ENCODE measurements around the gene DAP3. TPM values are rescaled to one million over a fixed set of nuclear protein-coding genes. Genes with fewer than 3 reads are reported as not detected.
"Not testable (repeated sequence)": the region's sequence is repeated elsewhere in the genome, so short reads cannot be mapped to it uniquely, and the experiment has no call there.

The DAP3 gene
- 100 to 1,000 TPM; 120 to 135 TPM for total RNA-seq

DNA sequence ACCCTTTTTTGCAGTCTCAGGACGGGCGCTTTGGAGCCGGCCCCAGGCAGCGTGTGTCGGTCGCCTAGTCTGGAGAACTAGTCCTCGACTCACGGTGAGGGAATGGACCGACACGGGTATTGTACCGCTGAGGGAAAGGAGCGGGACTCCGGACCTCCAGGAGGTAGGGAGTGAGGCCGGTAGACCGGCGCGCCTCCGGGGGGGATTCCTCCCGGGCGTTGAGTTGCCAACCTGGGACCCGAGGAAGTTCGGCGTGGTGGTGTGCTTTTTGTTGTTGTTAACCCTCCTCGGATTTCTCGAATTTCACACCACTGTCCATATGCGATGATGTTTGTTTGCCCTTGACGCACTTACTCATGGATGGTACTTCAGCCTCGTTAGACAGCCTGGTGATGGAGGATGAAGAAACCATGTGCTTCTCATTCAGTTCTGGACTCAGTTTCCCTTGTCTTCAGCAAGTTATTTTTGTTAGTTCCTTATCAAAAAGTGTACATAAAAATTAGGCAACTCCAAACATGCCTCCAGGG lies at the start of gene DAP3:
TSS of gene DAP3 (plus strand) at position 11 of the 527 bp plus-strand sequence. CDS start 20,689 bp downstream, outside the sequence.
- DNase-seq; H3K27me3 Mint-ChIP-seq (ENCODE audit: low read depth); POLR2A ChIA-PET; H3K9me3 Mint-ChIP-seq (ENCODE audit: insufficient read depth); ATAC-seq; CTCF ChIA-PET: not testable (repeated sequence)
- peak within 1 kb of the TSS; percentile 97 for H3K4me3 Mint-ChIP-seq
- H3K27ac Mint-ChIP-seq, result peak within 1 kb of the TSS; percentile 98
- H3K4me1 Mint-ChIP-seq (ENCODE audit: low read depth), result peaks cover 58% of the 10 kb centered on the region
- H3K36me3 Mint-ChIP-seq (ENCODE audit: low read depth), result peaks cover 56% of the 10 kb centered on the region

DNA sequence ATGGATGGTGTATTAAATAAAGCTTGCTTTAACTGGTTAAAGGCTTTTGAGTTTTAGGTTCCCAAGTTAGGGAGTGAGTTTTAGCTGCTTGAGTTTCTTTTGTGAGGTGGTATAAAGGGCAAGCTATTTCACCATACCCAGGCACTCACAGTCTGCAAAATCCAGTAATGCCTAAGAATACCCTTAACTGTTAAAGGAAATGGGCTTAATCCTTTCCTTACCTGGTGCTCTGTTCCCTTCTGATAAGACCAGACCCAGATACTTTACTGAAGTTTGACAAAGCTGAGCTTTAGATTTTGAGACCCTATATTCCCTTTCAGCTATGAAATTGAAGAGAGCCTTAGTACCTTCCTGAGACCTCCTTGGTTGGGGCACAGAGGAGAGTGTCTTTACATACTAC lies 48.5 kb upstream of the DAP3 start:
- peaks cover 2% of the 10 kb centered on the region for H3K27me3 Mint-ChIP-seq (ENCODE audit: low read depth)
- ChIA-PET CTCF (interaction anchor here (0.8 kb wide), 2 partner anchors 31 to 390 kb away, joined by 3 read pairs; partner anchors contain the start of gene MSTO1), POLR2A (no interaction called here)
- DNase-seq (no peak), ATAC-seq (no peak)
- no peak overlapping the region for H3K27ac Mint-ChIP-seq
- H3K4me3 Mint-ChIP-seq, result no peak overlapping the region
- H3K36me3 Mint-ChIP-seq (ENCODE audit: low read depth), result peaks cover 22% of the 10 kb centered on the region
- H3K9me3 Mint-ChIP-seq (ENCODE audit: insufficient read depth), result peaks cover 25% of the 10 kb centered on the region
- H3K4me1 Mint-ChIP-seq (ENCODE audit: low read depth), result peaks cover 22% of the 10 kb centered on the region

DNA sequence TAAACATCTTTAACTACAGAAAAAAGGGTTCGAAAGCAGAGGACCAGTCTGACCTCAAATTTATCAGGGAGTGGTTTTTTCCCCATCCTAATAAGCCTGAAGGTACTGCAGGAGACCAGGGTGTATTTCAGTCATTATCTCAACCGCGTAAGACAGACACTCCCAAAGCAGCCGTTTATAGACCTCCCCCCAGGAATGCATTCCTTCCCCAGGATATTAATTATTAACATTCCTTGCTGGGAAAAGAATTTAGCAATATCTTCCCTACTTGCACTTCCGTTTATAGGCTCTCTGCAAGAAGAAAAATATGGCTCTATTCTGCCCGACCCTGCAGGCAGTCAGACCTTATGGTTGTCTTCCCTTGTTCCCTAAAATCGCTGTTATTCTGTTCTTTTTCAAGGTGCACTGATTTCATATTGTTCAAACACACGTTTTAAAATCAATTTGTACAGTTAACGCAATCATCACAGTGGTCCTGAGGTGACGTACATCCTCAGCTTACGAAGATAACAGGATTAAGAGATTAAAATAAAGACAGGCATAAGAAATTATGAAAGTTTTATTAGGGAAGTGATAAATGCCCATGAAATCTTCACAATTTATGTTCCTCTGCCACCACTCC lies 46.2 kb upstream of the DAP3 start:
- CTCF ChIA-PET; H3K4me3 Mint-ChIP-seq; H3K27ac Mint-ChIP-seq; H3K27me3 Mint-ChIP-seq (ENCODE audit: low read depth); DNase-seq; H3K4me1 Mint-ChIP-seq (ENCODE audit: low read depth); ATAC-seq; POLR2A ChIA-PET: not testable (repeated sequence)
- Mint-ChIP-seq H3K9me3 (ENCODE audit: insufficient read depth) (peaks cover 25% of the 10 kb centered on the region), H3K36me3 (ENCODE audit: low read depth) (peaks cover 18% of the 10 kb centered on the region)

DNA sequence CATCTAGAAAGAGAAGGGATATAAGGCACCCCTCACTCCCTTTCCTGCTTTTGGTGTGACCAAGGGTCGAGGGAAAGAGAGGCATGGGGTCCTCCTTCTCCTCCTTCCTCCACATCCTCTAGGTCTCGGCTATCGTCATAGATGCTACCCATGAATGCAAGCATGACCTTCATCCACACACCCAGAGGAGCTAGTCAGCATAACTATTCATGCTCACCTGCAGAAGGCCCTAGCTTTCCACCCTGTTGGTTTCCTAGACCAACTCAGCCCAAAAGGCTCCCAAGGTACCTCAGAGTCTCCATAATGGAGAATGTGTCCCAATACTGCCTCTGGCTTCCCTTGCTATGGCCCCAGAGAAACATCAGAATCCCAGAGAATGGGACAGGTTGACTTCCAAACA lies 45.7 kb upstream of the DAP3 start:
- no peaks in the 10 kb centered on the region for H3K4me1 Mint-ChIP-seq (ENCODE audit: low read depth)
- POLR2A ChIA-PET, result no interaction called here
- peaks cover 2% of the 10 kb centered on the region for H3K27me3 Mint-ChIP-seq (ENCODE audit: low read depth)
- peaks cover 25% of the 10 kb centered on the region for H3K9me3 Mint-ChIP-seq (ENCODE audit: insufficient read depth)
- CTCF ChIA-PET, result no interaction called here
- no peak for DNase-seq
- no peak for ATAC-seq
- H3K36me3 Mint-ChIP-seq (ENCODE audit: low read depth), result peaks cover 18% of the 10 kb centered on the region
- no peak overlapping the region for H3K4me3 Mint-ChIP-seq
- H3K27ac Mint-ChIP-seq, result no peak overlapping the region

DNA sequence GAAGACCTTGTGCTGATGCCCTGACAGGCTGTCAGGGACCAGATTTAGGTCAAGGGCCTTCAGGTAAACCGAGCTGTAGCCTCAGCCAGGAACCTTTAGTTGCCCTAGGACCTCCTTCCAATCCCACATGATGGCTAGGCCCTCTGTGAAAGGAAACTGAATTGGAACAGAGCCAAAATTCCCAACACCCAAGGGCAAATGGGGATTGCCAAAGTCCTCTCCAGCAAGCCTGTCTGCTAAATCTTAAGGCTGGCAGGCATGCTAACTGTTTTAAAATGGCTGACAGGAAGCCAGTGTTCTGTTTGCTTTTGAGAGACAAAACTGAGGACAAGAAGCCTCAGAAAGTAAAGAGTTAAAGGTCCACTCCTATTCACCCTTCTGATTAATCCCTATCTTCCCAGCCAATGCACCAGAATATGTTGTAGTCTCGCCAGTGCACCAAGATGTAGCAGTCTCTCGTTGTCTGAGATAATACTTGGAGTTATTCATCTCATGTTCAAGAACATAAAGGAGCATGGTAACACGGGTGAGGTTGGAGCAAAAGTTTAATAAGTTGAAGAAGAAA lies 43.8 kb upstream of the DAP3 start:
- no peak overlapping the region for H3K27ac Mint-ChIP-seq
- H3K27me3 Mint-ChIP-seq (ENCODE audit: low read depth), result peaks cover 3% of the 10 kb centered on the region
- no peaks in the 10 kb centered on the region for H3K4me1 Mint-ChIP-seq (ENCODE audit: low read depth)
- peaks cover 25% of the 10 kb centered on the region for H3K9me3 Mint-ChIP-seq (ENCODE audit: insufficient read depth)
- ATAC-seq (no peak), DNase-seq (no peak)
- peaks cover 18% of the 10 kb centered on the region for H3K36me3 Mint-ChIP-seq (ENCODE audit: low read depth)
- POLR2A ChIA-PET, result no interaction called here
- H3K4me3 Mint-ChIP-seq, result no peak overlapping the region
- CTCF ChIA-PET, result interaction anchor here (0.6 kb wide), 1 partner anchor 38 kb away, joined by 3 read pairs; no protein-coding TSS in a partner anchor

DNA sequence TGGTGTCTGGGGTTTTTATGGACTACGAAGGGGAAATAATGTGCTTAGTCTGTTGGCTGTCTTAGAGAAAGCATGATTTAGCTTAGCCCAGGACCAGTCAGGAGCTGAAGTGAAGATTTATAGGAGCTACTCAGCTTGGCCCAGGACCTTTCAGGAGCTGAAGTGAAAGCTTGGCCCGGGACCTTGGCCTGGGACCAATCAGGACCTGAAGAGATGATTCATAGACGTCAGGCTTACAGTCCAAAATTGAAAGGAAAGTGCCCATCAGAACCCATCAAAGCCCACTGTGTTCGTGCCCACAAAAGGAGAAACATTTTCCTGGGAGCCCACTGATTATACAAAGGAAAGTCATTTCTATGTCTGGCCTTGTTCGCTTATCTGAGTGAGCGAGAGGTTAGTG lies 43.2 kb upstream of the DAP3 start:
- Mint-ChIP-seq H3K4me1 (ENCODE audit: low read depth) (no peaks in the 10 kb centered on the region), H3K27ac (no peak overlapping the region), H3K9me3 (ENCODE audit: insufficient read depth) (peaks cover 25% of the 10 kb centered on the region), H3K4me3 (no peak overlapping the region), H3K36me3 (ENCODE audit: low read depth) (peaks cover 15% of the 10 kb centered on the region), H3K27me3 (ENCODE audit: low read depth) (peaks cover 4% of the 10 kb centered on the region)
- ATAC-seq (no peak), DNase-seq (no peak)
- CTCF ChIA-PET, result no interaction called here
- POLR2A ChIA-PET, result interaction anchor here (0.6 kb wide), 1 partner anchor 300 kb away, joined by 3 read pairs; no protein-coding TSS in a partner anchor

DNA sequence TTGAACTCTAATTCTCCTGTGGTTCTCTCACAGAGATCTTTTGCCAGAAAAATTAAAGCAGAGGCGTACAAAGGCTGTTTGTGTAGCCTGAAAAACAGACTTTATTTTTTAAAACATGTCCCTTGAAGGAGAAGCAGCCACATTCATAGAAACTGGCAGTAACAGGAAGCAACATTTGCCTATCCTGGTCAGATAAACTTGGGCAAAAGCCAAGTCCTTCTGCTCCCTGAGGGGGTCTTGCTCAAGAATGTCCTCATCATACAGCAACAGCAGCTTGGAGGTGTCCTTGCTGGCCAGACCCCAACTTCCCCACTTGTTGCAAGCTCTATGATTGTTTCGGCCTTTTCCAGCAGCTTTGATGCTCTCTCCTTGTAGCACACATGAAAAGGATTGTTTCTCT lies 42.6 kb upstream of the DAP3 start:
- Mint-ChIP-seq H3K36me3 (ENCODE audit: low read depth) (peaks cover 15% of the 10 kb centered on the region), H3K27ac (no peak overlapping the region), H3K9me3 (ENCODE audit: insufficient read depth) (peaks cover 24% of the 10 kb centered on the region), H3K27me3 (ENCODE audit: low read depth) (peaks cover 5% of the 10 kb centered on the region), H3K4me1 (ENCODE audit: low read depth) (no peaks in the 10 kb centered on the region), H3K4me3 (no peak overlapping the region)
- ATAC-seq, result no peak
- DNase-seq, result no peak
- POLR2A ChIA-PET, result no interaction called here
- CTCF ChIA-PET, result interaction anchor here (1.4 kb wide), 1 partner anchor 396 kb away, joined by 6 read pairs; no protein-coding TSS in a partner anchor

DNA sequence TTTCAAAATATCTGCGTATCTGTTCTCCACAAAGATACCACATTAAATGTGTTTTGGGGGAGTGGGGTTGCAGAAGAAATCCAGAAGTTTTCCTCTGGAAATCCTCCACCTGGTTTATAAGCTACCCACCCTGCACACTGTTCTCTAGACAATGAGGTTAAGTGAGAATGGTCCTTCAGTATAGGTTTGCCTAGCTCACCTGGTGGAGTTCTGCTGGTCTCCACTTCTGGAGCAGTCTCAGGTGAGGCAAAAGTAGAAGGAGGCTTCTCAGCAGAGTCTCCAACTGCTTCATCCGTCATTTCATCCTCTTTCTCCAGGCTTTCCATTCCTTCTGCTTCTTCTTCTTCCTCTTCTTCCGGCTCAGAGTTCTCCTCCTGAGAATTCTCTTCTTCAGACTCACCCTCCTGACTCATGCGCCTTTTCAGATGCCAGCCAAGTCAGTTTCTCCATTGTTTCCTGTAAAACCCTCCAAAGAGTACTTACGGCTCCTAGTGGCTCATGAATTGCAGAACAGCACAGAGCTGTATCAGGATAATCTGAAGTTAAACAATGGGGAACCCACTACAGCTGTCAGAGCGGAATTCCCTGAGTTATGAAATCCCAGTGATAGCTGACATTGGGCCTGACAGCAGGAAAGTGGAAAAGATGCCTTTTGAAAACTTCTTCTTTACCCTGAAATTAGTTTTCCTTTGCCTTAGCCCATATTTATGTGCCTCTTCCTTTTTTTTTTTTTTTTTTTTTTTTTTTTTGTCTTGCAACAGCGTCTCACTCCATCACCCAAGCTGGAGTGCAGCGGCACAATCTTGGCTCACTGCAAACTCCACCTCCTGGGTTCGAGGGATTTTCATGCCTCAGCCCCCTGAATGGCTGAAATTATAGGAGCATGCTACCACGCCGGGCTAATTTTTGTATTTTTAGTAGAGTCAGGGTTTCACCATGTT lies 40.4 kb upstream of the DAP3 start:
- ChIA-PET CTCF (interaction anchor here (1.3 kb wide), 1 partner anchor 398 kb away, joined by 4 read pairs; no protein-coding TSS in a partner anchor), POLR2A (no interaction called here)
- Mint-ChIP-seq H3K27me3 (ENCODE audit: low read depth) (peaks cover 13% of the 10 kb centered on the region), H3K9me3 (ENCODE audit: insufficient read depth) (peaks cover 4% of the 10 kb centered on the region), H3K36me3 (ENCODE audit: low read depth) (no peaks in the 10 kb centered on the region), H3K27ac (no peak overlapping the region), H3K4me3 (no peak overlapping the region), H3K4me1 (ENCODE audit: low read depth) (no peaks in the 10 kb centered on the region)
- DNase-seq (no peak), ATAC-seq (no peak)

DNA sequence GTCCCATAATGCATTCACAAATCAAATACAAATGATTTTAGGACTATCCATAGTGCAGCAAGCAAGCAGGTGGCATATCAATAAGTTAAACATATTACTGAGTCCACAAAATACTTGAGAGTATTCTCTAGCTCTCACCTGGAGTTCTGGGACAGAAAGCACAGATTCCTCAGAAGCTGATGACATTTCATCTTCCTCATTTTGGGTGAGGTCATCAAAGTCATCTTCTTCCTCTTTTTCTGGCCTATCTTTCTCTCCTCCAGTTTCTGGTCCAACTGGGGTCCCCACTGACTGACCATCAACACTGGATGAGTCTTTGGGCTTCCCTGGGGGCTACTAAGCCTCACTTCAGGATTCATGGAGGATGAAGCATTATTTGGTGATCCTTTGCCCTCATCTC lies 39.2 kb upstream of the DAP3 start:
- ATAC-seq, result no peak
- Mint-ChIP-seq H3K36me3 (ENCODE audit: low read depth) (no peaks in the 10 kb centered on the region), H3K27me3 (ENCODE audit: low read depth) (peaks cover 15% of the 10 kb centered on the region), H3K9me3 (ENCODE audit: insufficient read depth) (no peaks in the 10 kb centered on the region), H3K27ac (no peak overlapping the region), H3K4me3 (no peak overlapping the region), H3K4me1 (ENCODE audit: low read depth) (no peaks in the 10 kb centered on the region)
- DNase-seq, result no peak
- ChIA-PET POLR2A (interaction anchor here (0.7 kb wide), 1 partner anchor 770 kb away, joined by 3 read pairs; no protein-coding TSS in a partner anchor), CTCF (no interaction called here)

DNA sequence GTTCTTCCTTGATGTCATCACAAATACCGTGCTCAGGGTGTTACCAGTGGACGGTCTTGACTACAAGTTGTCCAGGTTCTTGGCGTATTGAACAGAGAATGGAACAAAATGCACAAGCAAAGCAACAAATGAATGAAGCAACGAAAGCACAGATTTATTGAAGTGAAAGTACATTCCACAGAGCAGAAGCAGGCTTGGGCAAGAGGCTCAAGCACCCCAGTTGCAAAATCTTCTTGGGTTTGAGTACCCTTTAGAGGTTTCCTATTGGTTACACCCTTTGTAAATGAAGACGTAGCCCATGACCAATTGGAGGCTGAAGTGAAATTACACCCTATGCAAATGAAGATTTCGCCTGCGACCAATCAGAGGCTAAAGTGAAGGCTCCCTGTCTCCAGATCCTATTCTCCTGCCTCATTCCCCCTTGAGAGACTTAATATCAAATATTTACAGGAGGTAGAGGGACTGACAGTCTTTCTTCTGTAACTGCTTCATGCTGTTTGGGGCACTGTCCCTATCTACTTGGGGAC lies 38.6 kb upstream of the DAP3 start:
- DNase-seq (no peak), ATAC-seq (no peak)
- CTCF ChIA-PET, result no interaction called here
- no peak overlapping the region for H3K27ac Mint-ChIP-seq
- POLR2A ChIA-PET, result no interaction called here
- H3K27me3 Mint-ChIP-seq (ENCODE audit: low read depth), result peaks cover 15% of the 10 kb centered on the region
- no peaks in the 10 kb centered on the region for H3K36me3 Mint-ChIP-seq (ENCODE audit: low read depth)
- no peaks in the 10 kb centered on the region for H3K4me1 Mint-ChIP-seq (ENCODE audit: low read depth)
- H3K9me3 Mint-ChIP-seq (ENCODE audit: insufficient read depth), result no peaks in the 10 kb centered on the region
- no peak overlapping the region for H3K4me3 Mint-ChIP-seq

DNA sequence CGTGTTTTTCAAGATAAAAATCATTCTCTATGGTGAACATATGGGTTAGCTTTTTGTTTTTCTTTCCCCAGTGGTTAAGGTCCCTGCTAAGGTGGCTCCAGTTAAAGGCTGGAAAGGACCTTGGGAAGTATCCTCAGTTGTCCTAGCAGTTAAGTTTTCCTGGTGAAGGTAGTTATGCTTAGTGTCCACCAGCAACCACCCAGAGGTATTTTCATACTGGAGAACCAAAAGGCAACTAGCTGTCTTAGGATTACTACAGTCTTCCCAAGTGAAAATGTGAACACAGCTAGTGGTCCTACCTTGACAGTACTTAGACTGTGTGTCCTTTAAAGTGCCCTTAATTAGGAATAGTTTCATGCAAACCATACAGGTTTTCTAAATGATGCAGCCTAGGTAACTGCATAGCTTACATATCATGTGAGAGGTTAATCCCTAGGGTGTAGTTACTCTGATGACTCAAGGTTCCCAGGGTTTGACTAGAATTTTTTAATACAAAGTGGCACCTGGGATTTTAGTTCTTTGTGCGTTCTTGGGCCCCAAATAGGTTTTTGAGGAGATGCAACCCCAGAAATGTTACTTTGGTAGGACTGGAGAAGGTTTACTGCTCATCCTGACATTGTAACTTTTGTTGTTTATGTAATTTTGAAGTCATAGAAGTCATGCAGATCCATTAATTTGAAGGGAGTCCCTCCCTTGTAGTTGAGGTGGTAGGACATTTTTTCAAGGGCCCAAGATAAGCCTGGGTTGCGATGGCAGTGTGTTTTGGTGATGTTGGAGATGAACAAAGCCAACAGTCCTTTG lies 36.8 kb upstream of the DAP3 start:
- ChIA-PET CTCF (interaction anchor here (0.9 to 1.0 kb wide), 2 partner anchors 15 to 24 kb away, joined by 3 read pairs; no protein-coding TSS in a partner anchor), POLR2A (no interaction called here)
- no peak overlapping the region for H3K27ac Mint-ChIP-seq

More for the DNA sequence above, 36.8 kb upstream of the DAP3 start:
- ATAC-seq (no peak), DNase-seq (no peak)
- H3K4me3 Mint-ChIP-seq, result no peak overlapping the region
- no peaks in the 10 kb centered on the region for H3K9me3 Mint-ChIP-seq (ENCODE audit: insufficient read depth)
- peaks cover 3% of the 10 kb centered on the region for H3K36me3 Mint-ChIP-seq (ENCODE audit: low read depth)
- peaks cover 15% of the 10 kb centered on the region for H3K27me3 Mint-ChIP-seq (ENCODE audit: low read depth)
- H3K4me1 Mint-ChIP-seq (ENCODE audit: low read depth), result no peaks in the 10 kb centered on the region
